Small intestine (tissue), 7 donors: ENCODE measurements around the gene OR13G1. TPM values are rescaled to one million over a fixed set of nuclear protein-coding genes. Genes with fewer than 3 reads are reported as not detected.

Source experiments
- DNase-seq, 2 donors: peaks; one replicate each; pipeline versions ENCODE4 v3.0.0 to v3.0.0-alpha.2; 2013
- FAIRE-seq: peaks from 2 replicates; lab custom pipeline; 2012; peaks lifted over from hg19 to GRCh38; lab: Jason Lieb, UNC
- H3K27ac ChIP-seq, 3 donors: one replicate each; pipeline ENCODE4 v1.5.1; 2013; ENCODE audit warnings: low read length in 2 of 3, mild to moderate bottlenecking in 2 of 3, control low read depth in 1 of 3, inconsistent platforms in 1 of 3, low read depth in 1 of 3, moderate library complexity in 1 of 3
- H3K27me3 ChIP-seq, 3 donors: one replicate each; pipeline ENCODE4 v1.6.1; 2013; ENCODE audit warnings: low read length in 3 of 3, inconsistent platforms in 1 of 3; ENCODE audit not compliant: control insufficient read depth in 3 of 3, insufficient read depth in 3 of 3
- H3K36me3 ChIP-seq, 3 donors: one replicate each; pipeline ENCODE4 v1.6.1; 2013; ENCODE audit warnings: low read length in 3 of 3, inconsistent platforms in 1 of 3, low read depth in 1 of 3, mild to moderate bottlenecking in 1 of 3, moderate library complexity in 1 of 3; ENCODE audit not compliant: control insufficient read depth in 3 of 3, insufficient read depth in 2 of 3
- H3K4me1 ChIP-seq, 3 donors: one replicate each; pipeline ENCODE4 v1.6.1; 2013; ENCODE audit warnings: low read length in 2 of 3, inconsistent platforms in 1 of 3, low read depth in 1 of 3, mild to moderate bottlenecking in 1 of 3, moderate library complexity in 1 of 3; ENCODE audit not compliant: control insufficient read depth in 3 of 3, insufficient read depth in 2 of 3
- H3K4me3 ChIP-seq, 3 donors: one replicate each; pipeline ENCODE4 v1.5.1; 2013; ENCODE audit warnings: low read length in 3 of 3, control low read depth in 1 of 3, inconsistent platforms in 1 of 3, low read depth in 1 of 3, mild to moderate bottlenecking in 1 of 3, moderate library complexity in 1 of 3
- H3K9me3 ChIP-seq, 2 donors: one replicate each; pipeline ENCODE4 v1.6.1; 2013; ENCODE audit warnings: low read depth in 1 of 2, low read length in 1 of 2; ENCODE audit not compliant: control insufficient read depth in 2 of 2, insufficient read depth in 1 of 2
- WGBS, 3 donors: extraction: QIAGEN DNeasy Blood & Tissue Kit; methylation state at CpG; one replicate each; pipeline ENCODE4 v1.1.7; 2013; 5-methylcytosine and 5-hydroxymethylcytosine counted together
- polyA plus RNA-seq, 4 donors: library from polyadenylated mRNA; stranded (reverse) in 3 of 4; unstranded in 1 of 4; fragments of 200-250 nt in 3 of 4; fragments of 120-200 nt in 1 of 4; gene quantifications; one replicate each; pipeline versions ENCODE4 v1.2.1 to v1.2.3, GENCODE V29; 2013
- donor health status: healthy with polysubstance abuse.
- donor health status: control.
- donor health status: control.
- donor health status: Bipolar disorder and iron deficiency.
- donor health status: healthy.

The OR13G1 gene
- polyA plus RNA-seq, 4 donors = not detected

DNA sequence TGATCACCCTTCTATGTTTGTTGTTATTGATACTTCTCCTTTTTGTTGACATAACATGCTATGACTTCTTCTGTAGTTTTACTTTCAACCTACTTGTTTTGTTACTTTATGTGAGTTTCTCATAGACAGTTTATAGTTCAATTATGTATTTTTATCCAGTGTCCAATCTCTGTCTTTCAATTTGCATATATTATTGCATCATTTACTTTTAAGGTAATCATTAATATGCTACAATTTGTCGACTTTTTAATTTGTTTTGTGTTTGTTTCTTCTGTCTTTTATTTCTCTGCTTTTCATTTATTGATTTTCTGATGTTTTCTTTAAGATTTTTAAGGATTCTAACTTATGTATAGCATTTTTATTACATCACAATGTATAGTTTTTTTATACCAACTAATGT lies 10.3 kb downstream of the OR13G1 start:
- Histone ChIP-seq H3K9me3 (no peaks in the 10 kb centered on the region), H3K27ac (no peak overlapping the region), H3K4me1 (no peaks in the 10 kb centered on the region), H3K36me3 (no peaks in the 10 kb centered on the region), H3K4me3 (no peak overlapping the region), H3K27me3 (no peaks in the 10 kb centered on the region)
- 18 to 38% (median 35%) methylated on average over 1 of the region's 1 CpG for whole genome bisulfite sequencing, 3 donors
- DNase-seq = no peak
- peak; percentile 65 for FAIRE-seq

DNA sequence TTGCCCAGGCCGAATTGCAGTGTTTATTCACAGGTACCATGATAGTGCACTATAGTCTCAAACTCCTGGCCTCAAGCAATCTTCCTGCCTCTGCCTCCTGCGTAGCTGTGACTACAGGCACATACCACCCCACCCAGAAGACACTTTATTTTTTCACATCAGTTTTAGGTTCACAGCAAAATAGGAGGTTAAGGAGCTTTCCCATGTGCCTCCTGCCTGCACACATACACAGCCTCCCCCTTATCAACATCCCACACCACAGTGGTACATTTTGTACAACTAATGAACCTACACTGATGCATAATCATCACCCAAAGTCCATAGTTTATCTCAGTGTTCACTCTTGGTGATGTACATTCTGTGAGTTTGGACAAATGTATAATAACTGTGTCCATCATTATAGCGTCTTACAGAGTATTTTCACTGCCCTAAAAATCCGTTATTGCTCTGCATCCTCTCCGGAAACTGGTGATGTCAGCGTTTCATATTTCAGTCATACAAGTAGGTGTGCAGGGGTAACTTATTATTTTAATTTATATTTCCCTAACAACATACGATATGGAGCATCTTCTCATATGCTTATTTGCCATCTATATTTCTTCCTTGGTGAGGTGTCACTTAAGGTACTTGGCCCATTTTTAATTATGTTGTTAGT lies 23.2 kb downstream of the OR13G1 start:
- no peak for DNase-seq
- Histone ChIP-seq H3K27me3 (no peaks in the 10 kb centered on the region), H3K4me1 (no peaks in the 10 kb centered on the region), H3K27ac (no peak overlapping the region), H3K36me3 (no peaks in the 10 kb centered on the region), H3K9me3 (no peaks in the 10 kb centered on the region), H3K4me3 (no peak overlapping the region)
- FAIRE-seq = no peak
- WGBS, 3 donors = 73 to 82% (median 74%) methylated on average over 7 of the region's 7 CpGs

GRCh38 chr1:247653040-247653439 lies 26.5 kb downstream of the OR13G1 start:
- H3K9me3 ChIP-seq = no peaks in the 10 kb centered on the region
- H3K4me1 ChIP-seq = no peaks in the 10 kb centered on the region
- FAIRE-seq = no peak
- H3K27me3 ChIP-seq = no peaks in the 10 kb centered on the region
- no peak for DNase-seq
- WGBS, 3 donors = 60 to 81% (median 69%) methylated on average over 1 of the region's 1 CpG
- no peak overlapping the region for H3K4me3 ChIP-seq
- no peak overlapping the region for H3K27ac ChIP-seq
- H3K36me3 ChIP-seq = no peaks in the 10 kb centered on the region

GRCh38 chr1:247647864-247648263 lies 31.7 kb downstream of the OR13G1 start:
- WGBS, 3 donors = 14 to 24% (median 16%) methylated on average over 2 of the region's 2 CpGs
- FAIRE-seq = no peak
- H3K4me3 ChIP-seq = no peak overlapping the region
- no peaks in the 10 kb centered on the region for H3K9me3 ChIP-seq
- no peaks in the 10 kb centered on the region for H3K4me1 ChIP-seq
- H3K27me3 ChIP-seq = no peaks in the 10 kb centered on the region
- no peaks in the 10 kb centered on the region for H3K36me3 ChIP-seq
- DNase-seq = no peak
- H3K27ac ChIP-seq = no peak overlapping the region

DNA sequence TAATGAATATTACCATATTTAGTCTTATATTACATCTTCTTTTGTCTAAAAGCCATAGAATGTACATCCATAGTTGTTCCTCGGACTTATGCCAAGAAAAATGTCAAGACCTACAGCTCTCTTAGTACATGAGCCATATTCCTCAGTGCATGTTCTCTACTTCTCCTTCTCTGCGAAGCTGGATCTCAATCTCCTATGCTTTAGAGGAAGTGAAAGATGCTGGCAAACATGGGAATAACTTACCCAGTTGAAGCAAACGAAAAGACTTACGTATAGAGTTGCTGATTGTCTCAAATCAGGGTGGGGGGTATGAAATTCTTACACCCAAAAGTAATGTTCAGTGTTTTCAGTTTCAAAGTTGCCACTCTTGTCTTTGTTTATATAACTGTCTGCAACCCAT lies 32.7 kb downstream of the OR13G1 start:
- no peak for FAIRE-seq
- no peaks in the 10 kb centered on the region for H3K27me3 ChIP-seq

GRCh38 chr1:247642742-247643141 lies 36.8 kb downstream of the OR13G1 start:
- FAIRE-seq (no peak), DNase-seq (no peak)
- 75 to 85% (median 80%) methylated on average over 5 of the region's 5 CpGs for WGBS, 3 donors
- no peaks in the 10 kb centered on the region for H3K27me3 ChIP-seq
- no peak overlapping the region for H3K27ac ChIP-seq
- H3K4me1 ChIP-seq = no peaks in the 10 kb centered on the region
- H3K36me3 ChIP-seq = no peaks in the 10 kb centered on the region
- peaks cover 0 to 3% of the 10 kb centered on the region in 2 donors for H3K9me3 ChIP-seq
- no peak overlapping the region for H3K4me3 ChIP-seq

More for the DNA sequence above, 32.7 kb downstream of the OR13G1 start:
- no peak overlapping the region for H3K27ac ChIP-seq
- H3K36me3 ChIP-seq = no peaks in the 10 kb centered on the region
- 72 to 87% (median 84%) methylated on average over 4 of the region's 4 CpGs for WGBS, 3 donors
- no peak overlapping the region for H3K4me3 ChIP-seq
- no peak for DNase-seq
- H3K9me3 ChIP-seq = no peaks in the 10 kb centered on the region
- H3K4me1 ChIP-seq = no peaks in the 10 kb centered on the region

GRCh38 chr1:247639381-247639981 lies 40.1 kb downstream of the OR13G1 start:
- no peak for FAIRE-seq
- no peak overlapping the region for H3K4me3 ChIP-seq
- no peaks in the 10 kb centered on the region for H3K27me3 ChIP-seq
- H3K4me1 ChIP-seq = no peaks in the 10 kb centered on the region
- no peaks in the 10 kb centered on the region for H3K36me3 ChIP-seq
- 13 to 42% (median 41%) methylated on average over 45 to 55 of the region's 55 CpGs for WGBS, 3 donors
- H3K27ac ChIP-seq = peak overlapping the region in 1 of 3 donors; percentile 66
- peaks cover 0 to 5% of the 10 kb centered on the region in 2 donors for H3K9me3 ChIP-seq
- peak in 1 of 2 donors; percentile 24 for DNase-seq

DNA sequence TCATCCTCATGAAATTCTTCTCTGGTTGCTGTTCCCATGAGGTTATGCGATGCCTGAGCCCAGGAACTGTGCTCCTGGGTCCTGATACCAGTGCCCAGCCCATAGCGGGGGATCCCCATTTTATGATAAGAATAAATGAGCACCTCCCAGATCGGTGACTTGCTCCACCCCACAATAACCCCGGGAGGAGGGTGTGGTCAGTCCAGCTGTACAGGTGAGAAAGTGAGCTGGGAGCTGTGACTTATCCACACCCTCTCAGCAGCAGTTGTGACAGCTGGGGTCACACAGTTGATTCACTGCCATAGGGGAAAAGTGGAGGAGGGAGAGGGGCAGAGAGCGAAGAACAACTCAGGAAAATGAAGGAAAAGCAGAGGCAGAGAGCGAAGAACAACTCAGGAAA lies 40.8 kb downstream of the OR13G1 start:
- Histone ChIP-seq H3K27ac (no peak overlapping the region), H3K36me3 (no peaks in the 10 kb centered on the region), H3K27me3 (no peaks in the 10 kb centered on the region), H3K4me1 (no peaks in the 10 kb centered on the region), H3K9me3 (peaks cover 0 to 5% of the 10 kb centered on the region in 2 donors), H3K4me3 (no peak overlapping the region)
- WGBS, 3 donors = 59 to 77% (median 74%) methylated on average over 6 of the region's 6 CpGs
- DNase-seq = no peak
- no peak for FAIRE-seq
